H1 (cell line): ENCODE measurements around the gene EPHA8. TPM values are rescaled to one million over a fixed set of nuclear protein-coding genes. Genes with fewer than 3 reads are reported as not detected.
A peak's percentile ranks its signal among the peaks of the same experiment; 100 is the strongest.

Experiments
- CTCF ChIA-PET: fragments of 300-600 bp; sonication (Branson Sonifier 250); formaldehyde crosslinking; loops from one replicate; lab custom pipeline; 2021; ENCODE audit not compliant: partially characterized antibody; lab: Charles Lee
- POLR2A ChIA-PET: fragments of 300-600 bp; sonication (Branson Sonifier 250); formaldehyde crosslinking; loops from one replicate; lab custom pipeline; 2021; ENCODE audit warnings: inconsistent platforms; ENCODE audit not compliant: partially characterized antibody; lab: Charles Lee
- DNase-seq, 2 experiments: peaks; one replicate each; pipeline versions ENCODE4 v3.0.0 to v3.0.0-alpha.2; 2010 to 2022; ENCODE audit warnings: low spot score in 2 of 2, low read depth in 1 of 2, mixed read lengths in 1 of 2
- FAIRE-seq: peaks from 2 replicates; lab custom pipeline; 2011; peaks lifted over from hg19 to GRCh38; lab: Jason Lieb, UNC
- H2AFZ ChIP-seq: 2 replicates; pipeline ENCODE4 v1.8.1; 2012; ENCODE audit warnings: low read length, inconsistent platforms
- H2AK5ac ChIP-seq: 2 replicates; pipeline ENCODE4 v1.6.1; 2013; ENCODE audit warnings: low read depth, low read length
- H2BK120ac ChIP-seq: replicated peaks from 2 replicates; pipeline ENCODE3; 2013; ENCODE audit warnings: low read depth, low read length, inconsistent platforms
- H2BK12ac ChIP-seq: 2 replicates; pipeline ENCODE4 v1.6.1; 2013; ENCODE audit warnings: low read depth, low read length
- H2BK15ac ChIP-seq: 2 replicates; pipeline ENCODE4 v1.6.1; 2013; ENCODE audit warnings: low read length
- H2BK20ac ChIP-seq: 2 replicates; pipeline ENCODE4 v1.6.1; 2013; ENCODE audit warnings: low read length
- H2BK5ac ChIP-seq: 2 replicates; pipeline ENCODE4 v1.6.1; 2013; ENCODE audit warnings: low read depth, low read length
- H3K14ac ChIP-seq: 2 replicates; pipeline ENCODE4 v1.6.1; 2013; ENCODE audit warnings: inconsistent platforms; ENCODE audit not compliant: insufficient read length
- H3K18ac ChIP-seq: 2 replicates; pipeline ENCODE4 v1.6.1; 2013; ENCODE audit warnings: low read length; ENCODE audit errors: extremely low read depth
- H3K23ac ChIP-seq: 2 replicates; pipeline ENCODE4 v1.6.1; 2013; ENCODE audit warnings: inconsistent platforms; ENCODE audit not compliant: insufficient read length
- H3K23me2 ChIP-seq: 2 replicates; pipeline ENCODE4 v1.6.1; 2013; ENCODE audit warnings: low read depth, low read length
- H3K27ac ChIP-seq: 2 replicates; pipeline ENCODE4 v1.6.1; 2011; ENCODE audit warnings: low read depth, low read length, inconsistent platforms
- H3K27me3 ChIP-seq, 4 experiments: replicated peaks in 1 of 4; 1 replicate in 1 of 4; 2 replicates in 3 of 4; pipeline versions ENCODE4 v1.6.1 to v1.8.1; 2011 to 2013; ENCODE audit warnings: low read length in 3 of 4, mild to moderate bottlenecking in 3 of 4, inconsistent platforms in 2 of 4, mixed read lengths in 2 of 4, moderate library complexity in 1 of 4; ENCODE audit not compliant: control insufficient read depth in 3 of 4, insufficient read depth in 3 of 4; ENCODE audit errors: extremely low read depth in 1 of 4
- H3K36me3 ChIP-seq, 4 experiments: 2 replicates each; pipeline versions ENCODE4 v1.6.1 to v1.8.1; 2011 to 2013; ENCODE audit warnings: mild to moderate bottlenecking in 4 of 4, low read length in 3 of 4, moderate library complexity in 2 of 4, control low read depth in 1 of 4, inconsistent platforms in 1 of 4; ENCODE audit not compliant: insufficient read depth in 4 of 4, control insufficient read depth in 2 of 4
- H3K4ac ChIP-seq: replicated peaks from 2 replicates; pipeline ENCODE3; 2013; ENCODE audit warnings: low read length, low read depth, mixed read lengths, inconsistent platforms; ENCODE audit not compliant: insufficient read length
- H3K4me1 ChIP-seq, 4 experiments: replicated peaks in 1 of 4; 1 replicate in 1 of 4; 2 replicates in 3 of 4; pipeline versions ENCODE4 v1.6.1 to v1.8.1; 2011 to 2013; ENCODE audit warnings: low read length in 3 of 4, inconsistent platforms in 2 of 4, mixed read lengths in 1 of 4; ENCODE audit not compliant: insufficient read depth in 4 of 4, control insufficient read depth in 3 of 4
- H3K4me2 ChIP-seq, 2 experiments: 2 replicates each; pipeline versions ENCODE4 v1.6.1 to v1.8.1; 2011 to 2013; ENCODE audit warnings: low read depth in 2 of 2, low read length in 2 of 2, control low read depth in 1 of 2, inconsistent platforms in 1 of 2, mild to moderate bottlenecking in 1 of 2; ENCODE audit not compliant: insufficient read depth in 1 of 2
- H3K4me3 ChIP-seq, 4 experiments: fragments of 200-600, 300-600 bp in 1 of 4; sonication (generic), shearing (Covaris generic), sonication (Bioruptor Twin) in 1 of 4; 2 replicates each; pipeline versions ENCODE4 v1.5.1 to v1.8.1; 2011 to 2016; ENCODE audit warnings: low read length in 4 of 4, low read depth in 3 of 4, control low read depth in 2 of 4, inconsistent platforms in 2 of 4, mild to moderate bottlenecking in 2 of 4, mixed read lengths in 1 of 4, moderate library complexity in 1 of 4; ENCODE audit not compliant: insufficient read depth in 2 of 4; ENCODE audit errors: extremely low read depth in 1 of 4
- H3K56ac ChIP-seq: replicated peaks from 2 replicates; pipeline ENCODE3; 2013; ENCODE audit warnings: low read depth, mild to moderate bottlenecking, mixed read lengths, low read length, inconsistent platforms; ENCODE audit not compliant: insufficient read length
- H3K79me1 ChIP-seq: 2 replicates; pipeline ENCODE4 v1.6.1; 2013; ENCODE audit warnings: low read depth, low read length, control low read depth
- H3K79me2 ChIP-seq, 2 experiments: 2 replicates each; pipeline versions ENCODE4 v1.6.1 to v1.8.1; 2012 to 2013; ENCODE audit warnings: low read length in 2 of 2, mild to moderate bottlenecking in 2 of 2, inconsistent platforms in 1 of 2; ENCODE audit not compliant: insufficient read depth in 2 of 2, control insufficient read depth in 1 of 2
- H3K9ac ChIP-seq, 4 experiments: replicated peaks in 1 of 4; 1 replicate in 1 of 4; 2 replicates in 3 of 4; pipeline versions ENCODE4 v1.6.1 to v1.8.1; 2011 to 2013; ENCODE audit warnings: low read depth in 3 of 4, low read length in 3 of 4, control low read depth in 2 of 4, mild to moderate bottlenecking in 2 of 4, moderate library complexity in 2 of 4, inconsistent platforms in 1 of 4; ENCODE audit errors: extremely low read depth in 1 of 4
- H3K9me3 ChIP-seq, 2 experiments: 2 replicates each; pipeline versions ENCODE4 v1.6.1 to v1.8.1; 2012 to 2013; ENCODE audit warnings: mild to moderate bottlenecking in 2 of 2, moderate library complexity in 2 of 2, control low read depth in 1 of 2, inconsistent platforms in 1 of 2, low read depth in 1 of 2, low read length in 1 of 2, mixed read lengths in 1 of 2; ENCODE audit not compliant: insufficient read depth in 2 of 2
- H4K20me1 ChIP-seq, 2 experiments: replicated peaks in 1 of 2; 2 replicates each; pipeline versions ENCODE3 to v1.8.1; 2011 to 2013; ENCODE audit warnings: inconsistent platforms in 2 of 2, low read length in 2 of 2, mild to moderate bottlenecking in 1 of 2; ENCODE audit not compliant: insufficient read depth in 2 of 2, control insufficient read depth in 1 of 2
- H4K5ac ChIP-seq: 2 replicates; pipeline ENCODE4 v1.6.1; 2013; ENCODE audit warnings: low read length, low read depth, mixed read lengths, inconsistent platforms; ENCODE audit not compliant: insufficient read length
- H4K8ac ChIP-seq: 2 replicates; pipeline ENCODE4 v1.8.0; 2013; ENCODE audit warnings: mild to moderate bottlenecking, moderate library complexity, low read length, inconsistent platforms; ENCODE audit not compliant: insufficient read depth; ENCODE audit errors: extremely low read depth
- H4K91ac ChIP-seq: replicated peaks from 2 replicates; pipeline ENCODE3; 2013; ENCODE audit warnings: low read length, mixed read lengths, inconsistent platforms; ENCODE audit not compliant: insufficient read length
- EP300 ChIP-seq, 2 experiments: IDR thresholded peaks; 1 replicate in 1 of 2; 2 replicates in 1 of 2; pipeline ENCODE4 v1.6.1; 2011 to 2012; ENCODE audit warnings: low read depth in 2 of 2, low read length in 2 of 2, mild to moderate bottlenecking in 2 of 2, borderline replicate concordance in 1 of 2, inconsistent platforms in 1 of 2, moderate library complexity in 1 of 2
- JUND ChIP-seq: IDR thresholded peaks from 2 replicates; pipeline ENCODE4 v1.6.1; 2011; ENCODE audit warnings: mild to moderate bottlenecking, improper control_type of control experiment, low read length
- SAP30 ChIP-seq: fragments of 300-600 bp; sonication (generic); IDR thresholded peaks from 2 replicates; pipeline ENCODE4 v1.7.1; 2012; ENCODE audit warnings: low read length, moderate library complexity, mild to moderate bottlenecking, inconsistent platforms; ENCODE audit not compliant: insufficient read depth, insufficient replicate concordance
- SIN3A ChIP-seq, 2 experiments: IDR thresholded peaks in 1 of 2; conservative IDR thresholded peaks in 1 of 2; 2 replicates each; pipeline ENCODE4 v1.6.1; 2011 to 2012; ENCODE audit warnings: low read length in 2 of 2, improper control_type of control experiment in 1 of 2, low read depth in 1 of 2, mild to moderate bottlenecking in 1 of 2
- TEAD4 ChIP-seq: IDR thresholded peaks from 2 replicates; pipeline ENCODE4 v1.6.1; 2012; ENCODE audit warnings: low read depth, low read length, inconsistent platforms, mixed read lengths
- YY1 ChIP-seq: IDR thresholded peaks from 2 replicates; pipeline ENCODE4 v1.6.1; 2011; ENCODE audit warnings: low read depth, mild to moderate bottlenecking, low read length
- WGBS, 2 experiments: shearing (Covaris generic) in 1 of 2; methylation state at CpG; one replicate each; pipeline versions ENCODE4 v1.1.6 to v1.1.7; 2013 to 2015; ENCODE audit warnings: low lambda C conversion rate in 2 of 2, mixed read lengths in 2 of 2, inconsistent platforms in 1 of 2, low coverage in 1 of 2, missing lambda C conversion rate in 1 of 2; ENCODE audit not compliant: insufficient replicate concordance in 2 of 2, insufficient coverage in 1 of 2, insufficient read length in 1 of 2; ENCODE audit errors: extremely low coverage in 1 of 2, missing lambda C conversion rate in 1 of 2; 5-methylcytosine and 5-hydroxymethylcytosine counted together
- polyA plus RNA-seq, 7 experiments: library from polyadenylated mRNA; depleted of rRNA in 3 of 7; stranded (reverse) in 5 of 7; unstranded in 2 of 7; fragments of >200 nt in 5 of 7; fragments of 200-250 nt in 2 of 7; gene quantifications; 1 replicate in 5 of 7; 2 replicates in 1 of 7; 4 replicates in 1 of 7; pipeline versions ENCODE4 v1.2.1 to v1.2.3, GENCODE V29; 2011 to 2013; ENCODE audit warnings: missing spikeins in 2 of 7, mixed read lengths in 2 of 7
- total RNA-seq: library from RNA; stranded (reverse); fragmentation: NEBNext Ultra II Directional; extraction: Animal tissue kit (Norgen Biotek cat#: 25700); gene quantifications from 2 replicates; pipeline ENCODE4 v1.2.1, GENCODE V29; 2021

Gene EPHA8
- total and polyA plus RNA-seq, 2 of the 8 experiments (the other 6 are each of a cell fraction or from before 2014, with no cell fraction given), result 4.0 to 8.4 TPM

DNA sequence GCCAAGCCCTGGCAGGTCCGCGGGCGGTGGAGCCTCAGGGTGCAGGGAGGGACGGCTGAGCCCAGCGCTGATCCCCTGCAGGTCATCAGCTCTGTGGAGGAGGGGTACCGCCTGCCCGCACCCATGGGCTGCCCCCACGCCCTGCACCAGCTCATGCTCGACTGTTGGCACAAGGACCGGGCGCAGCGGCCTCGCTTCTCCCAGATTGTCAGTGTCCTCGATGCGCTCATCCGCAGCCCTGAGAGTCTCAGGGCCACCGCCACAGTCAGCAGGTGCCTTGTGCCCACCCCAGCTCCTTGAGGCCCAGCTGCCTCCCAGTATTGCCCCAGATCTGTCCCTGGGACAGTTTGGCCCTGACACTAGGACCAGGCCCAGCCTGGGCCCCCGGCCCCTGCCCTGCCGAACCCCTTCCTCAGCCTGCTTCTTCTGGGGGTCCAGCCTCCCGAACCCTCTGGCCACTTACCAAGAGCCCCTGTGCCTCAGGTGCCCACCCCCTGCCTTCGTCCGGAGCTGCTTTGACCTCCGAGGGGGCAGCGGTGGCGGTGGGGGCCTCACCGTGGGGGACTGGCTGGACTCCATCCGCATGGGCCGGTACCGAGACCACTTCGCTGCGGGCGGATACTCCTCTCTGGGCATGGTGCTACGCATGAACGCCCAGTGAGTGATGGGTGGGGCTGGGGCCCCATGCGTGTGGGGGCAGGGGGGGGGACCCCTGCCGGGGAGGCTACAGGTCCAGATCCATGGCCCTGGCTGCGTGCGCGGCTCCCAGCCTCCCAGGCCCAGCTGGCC lies 37.7 kb downstream of the EPHA8 start:
- FAIRE-seq (no peak), DNase-seq (no peak)
- no peak overlapping the region for H2BK20ac ChIP-seq
- no peaks in the 10 kb centered on the region for H3K79me1 ChIP-seq
- H2BK15ac ChIP-seq, result 0 out of 2 replicates have a peak overlapping the region, but pooled peaks have one; percentile 46
- H2AFZ ChIP-seq, result no peak overlapping the region
- no peaks in the 10 kb centered on the region for H3K36me3 ChIP-seq
- WGBS, 2 experiments, result 92% methylated on average over 24 of the region's 39 CpGs; no CpG with 5 or more reads in 1 of the 2 experiments
- no peak overlapping the region for H2BK5ac ChIP-seq
- H3K9me3 ChIP-seq, result no peaks in the 10 kb centered on the region
- H3K4ac ChIP-seq, result no peak overlapping the region
- no peak overlapping the region for H3K4me3 ChIP-seq
- no peak overlapping the region for H3K9ac ChIP-seq
- H3K14ac ChIP-seq, result no peak overlapping the region
- H3K79me2 ChIP-seq, result no peaks in the 10 kb centered on the region
- H3K23me2 ChIP-seq, result peaks cover 2% of the 10 kb centered on the region; the same call in 1 of the 2 replicates
- no peak overlapping the region; the same call in 1 of the 2 replicates for H3K18ac ChIP-seq
- H3K27me3 ChIP-seq, result 0 out of 7 replicates have a peak, but pooled peaks cover 0 to 7% (median 0%) of the 10 kb centered on the region in 4 experiments
- no peak overlapping the region for H3K27ac ChIP-seq
- H4K5ac ChIP-seq, result no peak overlapping the region
- ChIA-PET CTCF (interaction anchor here (0.7 to 1.1 kb wide), 4 partner anchors 12 to 259 kb away, joined by 3 read pairs; no protein-coding TSS in a partner anchor), POLR2A (interaction anchor here (1.3 kb wide), 1 partner anchor 11 kb away, joined by 7 read pairs; no protein-coding TSS in a partner anchor)
- H4K91ac ChIP-seq, result no peak overlapping the region
- H3K56ac ChIP-seq, result no peak overlapping the region
- no peak overlapping the region for H3K23ac ChIP-seq
- H2BK12ac ChIP-seq, result no peak overlapping the region
- TF ChIP-seq TEAD4, result no peak
- no peak for TF ChIP-seq YY1
- TF ChIP-seq EP300 (IDR thresholded peaks at IDR 0.05; ENCODE audit: borderline replicate concordance in 1 of 2, low read depth in 2 of 2, low read length in 2 of 2), result no peak
- TF ChIP-seq SAP30, result no peak
- no peak for TF ChIP-seq JUND
- no peak for TF ChIP-seq SIN3A (conservative IDR thresholded peaks at IDR 0.05 in 1 of 2, IDR thresholded peaks at IDR 0.05 in 1 of 2; ENCODE audit: low read depth in 1 of 2, low read length in 2 of 2)
- no peak overlapping the region for H3K4me2 ChIP-seq
- H3K4me1 ChIP-seq, result no peaks in the 10 kb centered on the region; a peak in 3 of 7 replicates
- peak overlapping the region; percentile 5; the same call in 1 of the 2 replicates for H4K8ac ChIP-seq
- peaks cover 0 to 1% of the 10 kb centered on the region in 2 experiments for H4K20me1 ChIP-seq
- H2BK120ac ChIP-seq, result no peak overlapping the region
- no peak overlapping the region for H2AK5ac ChIP-seq
